ENCODE data around the gene FBXL3.
A peak's percentile ranks its signal among the peaks of the same experiment; 100 is the strongest.
"Not testable (repeated sequence)": the region's sequence is repeated elsewhere in the genome, so short reads cannot be mapped to it uniquely, and the experiment has no call there.

Gene FBXL3

DNA sequence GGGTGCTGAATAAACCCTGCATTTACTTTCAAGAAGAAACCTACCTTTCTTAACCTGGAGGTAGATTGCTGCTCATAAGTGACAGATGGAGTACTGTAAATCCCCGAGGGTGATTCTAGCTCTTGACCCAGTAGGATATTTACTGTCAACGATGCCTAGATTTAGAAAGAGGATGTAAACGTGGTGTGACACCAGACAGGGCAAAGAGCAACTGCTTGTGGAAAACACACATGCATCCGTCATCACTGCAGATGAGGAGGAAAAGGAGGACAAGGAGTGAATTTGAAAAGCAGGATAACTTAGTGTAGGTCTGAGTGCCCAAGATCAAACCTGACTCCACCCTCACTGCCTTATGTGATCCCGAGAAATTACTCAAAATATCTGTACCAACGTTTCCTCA is 44.9 kb downstream of the FBXL3 start:
- DNase-seq (ENCODE audit: low spot score) = no peak

DNA sequence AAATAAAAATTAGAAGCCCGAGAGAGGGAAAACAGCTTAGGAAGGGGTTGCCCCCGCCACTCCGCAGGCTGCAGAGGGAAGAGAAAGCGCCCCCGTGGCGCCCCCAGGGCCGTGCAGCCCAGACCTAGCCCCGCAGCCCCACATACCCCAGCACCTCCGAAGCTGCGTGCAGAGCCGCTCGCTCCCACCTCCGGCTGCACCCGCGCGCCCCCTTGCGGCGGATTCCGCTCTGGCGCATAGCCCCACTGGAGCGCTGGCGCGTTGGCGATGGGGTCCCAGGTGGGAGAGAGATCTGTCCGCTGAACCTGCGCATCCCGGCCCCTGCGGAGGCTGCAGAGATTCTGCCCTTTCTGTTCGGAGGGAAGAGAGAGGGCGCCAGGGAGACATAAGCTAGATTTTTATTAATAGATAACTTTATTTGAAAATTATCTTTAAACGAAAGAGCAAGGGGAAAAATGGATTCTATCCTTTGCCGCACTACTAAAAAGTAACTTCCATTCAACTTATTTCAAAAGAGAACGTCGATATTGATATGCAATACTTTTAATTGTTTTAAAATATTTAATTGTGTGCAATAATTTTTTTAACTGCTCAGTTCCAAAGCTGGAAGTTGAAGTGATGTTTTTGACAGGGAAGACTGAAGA is 46.8 kb downstream of the FBXL3 start:
- peak; percentile 63 for DNase-seq (ENCODE audit: low spot score)

DNA sequence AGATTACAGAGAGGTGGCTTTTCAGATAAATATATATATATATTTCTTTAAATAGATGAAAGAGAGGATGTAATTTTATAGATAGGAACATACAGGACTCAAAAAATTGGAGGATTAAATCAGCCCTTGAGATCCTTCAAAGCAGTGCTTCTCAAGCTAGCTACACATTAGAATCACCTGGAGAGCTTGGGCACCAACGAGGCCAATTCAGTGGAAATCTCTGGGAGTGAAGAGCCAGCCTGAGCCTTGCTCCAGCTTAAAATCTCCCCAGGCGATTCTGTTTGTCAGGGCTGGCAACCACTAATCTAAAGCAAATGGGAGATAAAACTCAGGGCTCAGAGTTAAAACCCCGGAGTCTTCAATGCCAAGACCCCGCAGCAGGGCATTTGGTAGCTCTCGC is 50.0 kb downstream of the FBXL3 start:
- no peak for DNase-seq (ENCODE audit: low spot score)

DNA sequence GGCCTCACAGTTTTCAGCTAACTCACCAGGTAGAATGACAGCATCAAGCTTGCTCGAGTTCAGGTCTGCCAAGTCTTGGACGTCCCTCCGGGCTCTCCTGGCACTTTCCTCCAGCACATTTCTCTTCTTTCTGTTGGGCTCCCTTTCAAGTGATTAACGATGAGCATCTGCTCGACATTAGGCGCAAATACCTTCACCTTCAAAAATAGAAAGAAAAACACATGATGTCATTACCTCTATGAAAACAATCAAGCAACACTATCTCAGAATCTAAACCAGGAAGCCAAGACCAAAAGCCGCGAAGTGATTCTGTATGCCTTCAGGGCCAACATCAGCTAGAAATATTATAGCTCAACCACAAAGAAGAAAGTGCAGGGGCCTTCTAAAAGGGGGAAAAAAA is 50.5 kb downstream of the FBXL3 start:
- peak; percentile 48 for DNase-seq (ENCODE audit: low spot score)

GRCh38 chr13:76975863-76976262 is 51.1 kb downstream of the FBXL3 start:
- DNase-seq (ENCODE audit: low spot score) = no peak

- DNase-seq (ENCODE audit: low spot score) = no peak
Measured at GRCh38 chr13:76974618-76974975, 52.4 kb downstream of the FBXL3 start.

- no peak for DNase-seq (ENCODE audit: low spot score)
Measured at GRCh38 chr13:76973920-76974617, 52.9 kb downstream of the FBXL3 start.

DNA sequence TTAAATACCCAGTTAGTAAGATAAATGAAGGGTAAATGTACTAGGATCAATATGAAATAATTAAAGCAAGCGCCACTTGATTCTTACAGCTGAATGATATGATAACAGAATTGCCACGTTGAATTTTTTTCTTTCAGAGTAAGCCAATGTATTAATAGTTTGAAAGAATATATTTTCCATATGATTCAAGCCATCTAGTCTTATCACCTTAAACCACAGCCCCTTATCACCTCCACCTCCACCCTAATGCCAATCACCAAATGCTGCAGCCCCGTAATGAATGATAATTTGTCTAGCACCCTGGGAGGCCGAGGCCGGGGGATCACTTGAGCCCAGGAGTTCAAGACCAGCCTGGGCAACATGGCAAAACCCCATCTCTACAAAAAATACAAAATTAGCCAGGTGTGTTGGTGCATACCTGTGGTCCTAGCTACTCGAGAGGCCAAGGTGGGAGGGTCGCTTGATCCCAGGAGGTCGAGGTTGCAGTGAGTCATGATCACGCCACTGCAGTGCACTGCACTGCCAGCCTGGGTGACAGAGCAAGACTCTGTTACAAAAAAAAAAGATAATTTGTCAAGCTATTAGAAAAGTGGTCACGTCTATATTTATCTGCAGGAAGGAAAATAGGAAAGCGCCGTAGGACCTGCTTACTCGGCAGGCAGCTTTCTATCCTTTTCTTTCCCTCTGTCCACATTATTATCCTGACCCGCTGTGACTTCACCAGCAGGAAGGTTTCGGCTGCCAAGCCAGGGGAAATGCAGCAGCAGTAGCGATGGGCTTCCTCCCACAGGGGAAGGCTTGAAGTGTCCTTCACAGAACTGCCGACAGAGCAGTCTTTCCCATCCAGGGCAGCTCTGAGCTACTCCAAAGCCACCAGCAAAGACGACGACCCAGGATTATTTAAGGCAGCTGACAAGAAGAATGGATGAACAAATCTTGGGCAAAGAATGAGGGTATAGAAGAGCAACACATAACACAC is 54.8 kb downstream of the FBXL3 start:
- no peak for DNase-seq (ENCODE audit: low spot score)

- no peak for DNase-seq (ENCODE audit: low spot score)
Measured at GRCh38 chr13:76971215-76971614, 55.7 kb downstream of the FBXL3 start.

DNA sequence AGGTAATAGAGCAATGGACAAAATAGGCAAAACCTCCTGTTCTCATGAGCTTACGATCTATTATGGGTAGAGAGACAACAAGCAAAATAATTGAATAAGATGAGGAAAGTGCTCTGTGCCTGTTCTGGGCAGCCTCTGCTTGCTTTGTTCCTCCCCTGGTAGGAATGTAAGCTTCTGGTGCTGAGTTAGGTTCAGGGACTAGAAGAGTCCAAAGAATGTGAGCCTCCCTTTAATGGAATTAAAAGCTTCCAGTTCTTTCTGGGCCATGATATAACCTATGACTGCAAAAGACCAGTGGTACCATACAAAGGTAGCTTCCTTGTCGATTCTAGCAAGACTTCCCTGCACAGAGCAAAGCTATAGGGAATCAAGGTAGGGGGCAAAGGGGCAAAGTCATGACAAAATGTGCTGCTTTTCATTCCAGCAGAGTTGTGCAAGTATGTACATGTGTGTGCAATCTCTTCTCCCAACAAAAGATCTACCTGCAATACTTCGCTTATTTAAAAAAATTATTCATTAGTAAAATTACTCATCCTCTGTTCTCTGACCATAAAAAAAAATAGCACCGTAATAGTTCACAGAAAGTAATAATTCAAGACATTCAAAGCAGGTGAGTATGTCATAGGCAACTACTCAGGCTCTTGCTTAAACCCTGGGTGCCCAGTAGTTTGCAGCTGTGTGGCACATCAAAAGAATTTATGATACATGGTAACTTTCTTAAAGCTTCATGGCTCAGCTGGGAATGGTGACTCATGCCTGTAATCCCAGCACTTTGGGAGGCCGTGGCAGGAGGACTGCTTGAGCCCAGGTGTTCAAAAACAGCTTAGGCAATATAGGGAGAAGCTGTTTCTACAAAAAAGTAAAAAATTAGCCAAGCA is 57.2 kb downstream of the FBXL3 start:
- DNase-seq (ENCODE audit: low spot score) = peak; percentile 50

DNA sequence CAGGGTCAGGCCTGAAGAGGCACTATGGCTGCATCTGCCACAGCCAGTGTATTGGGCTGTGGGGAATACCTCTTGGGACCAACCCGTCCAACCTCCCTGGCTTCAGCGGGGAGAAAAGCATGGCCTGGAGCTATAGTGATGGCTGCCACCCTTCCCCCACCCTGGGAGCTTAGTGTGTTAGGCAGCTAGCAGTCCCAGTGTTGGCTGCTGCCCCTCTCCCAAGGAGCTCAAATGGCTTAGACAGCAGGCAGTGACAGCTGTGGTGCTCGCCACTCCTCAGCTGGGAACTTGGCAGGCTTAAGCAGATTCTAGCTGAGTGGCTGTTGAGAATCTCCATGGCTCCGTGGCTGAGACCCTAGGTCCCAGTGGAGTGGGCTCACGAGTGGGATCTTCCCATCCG is 58.9 kb downstream of the FBXL3 start:
- no peak for DNase-seq (ENCODE audit: low spot score)

DNA sequence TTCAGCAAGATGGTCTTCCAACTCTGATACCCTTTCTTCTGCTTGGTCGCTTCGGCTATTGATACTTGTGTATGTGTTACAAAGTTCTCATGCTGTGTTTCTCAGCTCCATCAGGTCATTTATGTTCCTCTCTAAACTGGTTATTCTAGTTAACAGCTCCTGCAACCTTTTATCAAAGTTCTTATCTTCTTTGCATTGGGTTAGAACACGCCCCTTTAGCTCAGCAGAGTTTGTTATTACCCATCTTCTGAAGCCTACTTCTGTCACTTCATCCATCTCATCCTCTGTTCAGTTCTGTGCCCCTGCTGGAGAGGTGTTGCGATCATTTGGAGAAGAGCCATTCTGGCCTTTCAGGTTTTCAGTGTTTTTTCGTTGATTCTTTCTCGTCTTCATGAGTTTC is 59.9 kb downstream of the FBXL3 start:
- no peak for DNase-seq (ENCODE audit: low spot score)

DNA sequence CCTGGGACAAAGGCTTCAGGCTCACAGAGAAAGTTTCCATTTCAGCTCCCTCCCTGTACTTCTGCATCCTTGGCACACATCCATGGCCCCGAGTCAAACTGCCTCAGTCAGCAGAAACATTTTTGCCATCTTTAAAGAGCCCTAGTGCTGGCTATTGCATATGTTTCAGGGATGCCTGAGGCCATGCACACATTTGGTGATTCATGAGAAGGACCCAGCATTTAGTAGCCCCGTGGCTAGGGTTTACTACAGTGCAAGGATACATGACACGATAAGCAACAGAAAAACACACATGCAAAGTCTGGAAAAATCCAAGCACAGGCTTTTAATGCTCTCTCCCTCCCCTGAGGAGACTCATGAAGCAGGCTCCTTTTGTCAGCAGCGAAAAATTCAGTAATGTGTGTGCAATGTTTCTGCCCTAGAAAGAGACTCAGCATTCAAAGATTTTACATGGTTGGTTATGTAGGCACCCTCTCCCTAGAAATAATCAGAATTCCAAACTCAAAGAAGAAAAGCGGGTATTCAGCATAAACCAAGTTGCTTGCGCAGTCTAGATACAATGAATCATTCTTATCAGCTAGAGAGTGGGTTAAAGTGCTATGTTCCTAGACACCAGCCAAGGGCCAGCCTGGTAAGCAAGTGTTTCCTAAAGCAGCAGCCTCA is 61.1 kb downstream of the FBXL3 start:
- DNase-seq (ENCODE audit: low spot score) = no peak

GRCh38 chr13:76959734-76960133 is 67.2 kb downstream of the FBXL3 start:
- DNase-seq (ENCODE audit: low spot score) = not testable (repeated sequence)

- no peak for DNase-seq (ENCODE audit: low spot score)
Measured at GRCh38 chr13:76958841-76959432, 68.0 kb downstream of the FBXL3 start.

- no peak for DNase-seq (ENCODE audit: low spot score)
Measured at GRCh38 chr13:76955661-76956060, 71.3 kb downstream of the FBXL3 start.
